GM10248 (cell line): ENCODE results near the gene CAMK1D.
"Not testable (repeated sequence)": the region's sequence is repeated elsewhere in the genome, so short reads cannot be mapped to it uniquely, and the experiment has no call there.

Source experiments
- CTCF ChIA-PET: fragments of 300-600 bp; sonication (Branson Sonifier 250); formaldehyde crosslinking; extraction: SDS; loops from one replicate; lab custom pipeline; 2021; ENCODE audit warnings: antibody characterized with exemption; lab: Yijun Ruan, JAX
- POLR2A ChIA-PET: fragments of 350-650 bp; sonication (Branson Sonifier 250); formaldehyde crosslinking; extraction: SDS; loops from one replicate; lab custom pipeline; 2020; ENCODE audit warnings: antibody characterized with exemption; lab: Yijun Ruan, JAX
- DNase-seq: peaks from one replicate; pipeline ENCODE4 v3.0.0; 2012; ENCODE audit errors: extremely low spot score
- TF ChIP-seq, protein P1 (sequence below): IDR thresholded peaks from 2 replicates; pipeline ENCODE4 v1.5.1; 2012; ENCODE audit warnings: mild to moderate bottlenecking, low read depth; ENCODE audit errors: extremely low read depth, missing control alignments, control extremely low read depth

CAMK1D gene

DNA sequence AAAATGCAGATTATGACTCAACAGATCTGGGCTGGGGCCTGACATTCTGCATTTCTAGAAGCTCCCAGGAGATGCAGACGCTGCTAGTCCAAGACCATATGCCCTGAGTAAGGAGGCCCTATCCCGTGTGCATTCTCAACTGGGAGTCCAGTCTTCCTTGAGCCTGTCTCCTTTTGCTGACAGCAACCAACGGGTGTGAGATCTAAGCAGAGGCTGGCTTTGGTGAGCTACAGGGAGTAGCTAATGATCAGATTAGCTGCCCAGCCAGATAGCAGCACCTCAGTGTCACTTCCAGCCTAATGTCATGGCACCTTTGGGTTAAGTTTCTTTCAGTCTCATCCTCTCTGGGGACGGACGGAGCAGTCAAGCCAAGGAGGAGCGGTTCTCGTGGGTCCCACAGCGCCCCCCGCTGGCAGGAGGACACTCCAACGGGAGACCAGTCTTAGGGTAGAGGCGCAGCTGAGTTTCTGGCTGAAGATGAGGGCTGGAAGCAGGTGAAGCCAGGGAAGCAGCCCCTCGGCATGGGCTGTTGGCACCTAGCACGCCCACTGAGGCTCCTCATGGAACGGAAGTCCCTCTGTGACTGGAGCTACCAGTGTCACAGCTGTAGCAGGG is 498.1 kb downstream of the CAMK1D start:
- TF ChIP-seq, protein P1, sequence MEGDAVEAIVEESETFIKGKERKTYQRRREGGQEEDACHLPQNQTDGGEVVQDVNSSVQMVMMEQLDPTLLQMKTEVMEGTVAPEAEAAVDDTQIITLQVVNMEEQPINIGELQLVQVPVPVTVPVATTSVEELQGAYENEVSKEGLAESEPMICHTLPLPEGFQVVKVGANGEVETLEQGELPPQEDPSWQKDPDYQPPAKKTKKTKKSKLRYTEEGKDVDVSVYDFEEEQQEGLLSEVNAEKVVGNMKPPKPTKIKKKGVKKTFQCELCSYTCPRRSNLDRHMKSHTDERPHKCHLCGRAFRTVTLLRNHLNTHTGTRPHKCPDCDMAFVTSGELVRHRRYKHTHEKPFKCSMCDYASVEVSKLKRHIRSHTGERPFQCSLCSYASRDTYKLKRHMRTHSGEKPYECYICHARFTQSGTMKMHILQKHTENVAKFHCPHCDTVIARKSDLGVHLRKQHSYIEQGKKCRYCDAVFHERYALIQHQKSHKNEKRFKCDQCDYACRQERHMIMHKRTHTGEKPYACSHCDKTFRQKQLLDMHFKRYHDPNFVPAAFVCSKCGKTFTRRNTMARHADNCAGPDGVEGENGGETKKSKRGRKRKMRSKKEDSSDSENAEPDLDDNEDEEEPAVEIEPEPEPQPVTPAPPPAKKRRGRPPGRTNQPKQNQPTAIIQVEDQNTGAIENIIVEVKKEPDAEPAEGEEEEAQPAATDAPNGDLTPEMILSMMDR = peak; percentile 29
- CTCF ChIA-PET = interaction anchor here (0.8 to 2.2 kb wide), 4 partner anchors 10 to 29 kb away, joined by 3 to 9 read pairs (median 4); no protein-coding TSS in a partner anchor
- POLR2A ChIA-PET = no interaction called here
- no peak for DNase-seq

DNA sequence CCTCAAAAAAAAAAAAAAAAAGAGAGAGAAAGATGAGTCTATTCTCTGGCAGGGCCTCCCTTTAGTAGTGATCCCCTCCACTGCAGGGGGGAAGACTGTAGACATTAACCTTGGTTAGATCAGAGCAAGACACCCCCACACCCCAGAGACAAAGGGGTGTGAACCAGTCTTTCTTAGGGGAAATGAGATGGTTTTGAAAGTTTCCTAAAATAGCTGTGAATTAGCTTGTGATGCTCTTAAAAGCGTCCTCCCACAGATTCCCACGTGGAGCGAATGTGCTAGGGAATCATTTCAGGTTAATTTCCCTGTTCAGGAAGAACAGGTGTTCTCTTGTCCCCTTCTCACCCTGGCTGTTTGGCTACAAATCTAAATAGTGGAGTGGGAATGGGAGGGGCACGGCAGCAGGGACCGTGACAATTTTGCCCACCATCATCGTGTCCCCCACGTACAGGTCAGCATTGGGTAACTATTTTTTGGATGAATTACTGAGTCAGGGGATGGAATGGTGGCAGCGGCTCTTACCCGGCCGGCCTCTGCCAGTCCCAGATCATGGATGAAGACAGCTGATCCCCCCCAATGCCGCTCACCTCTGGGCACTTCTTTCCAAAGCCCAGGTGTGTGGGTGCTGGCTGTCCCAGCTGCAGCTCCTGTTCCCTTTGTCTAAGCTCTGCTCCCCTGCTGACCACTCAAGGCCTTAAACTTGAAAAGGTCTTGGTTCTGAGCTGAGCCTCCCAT is 499.3 kb downstream of the CAMK1D start:
- no peak for DNase-seq
- TF ChIP-seq, protein P1 = no peak
- ChIA-PET CTCF (interaction anchor here (1.0 kb wide), 1 partner anchor 10 kb away, joined by 3 read pairs; no protein-coding TSS in a partner anchor), POLR2A (no interaction called here)

GRCh38 chr10:12849319-12850181 is 500.2 kb downstream of the CAMK1D start:
- DNase-seq = no peak
- ChIA-PET POLR2A (no interaction called here), CTCF (interaction anchor here (1.0 to 1.1 kb wide), 3 partner anchors 11 to 66 kb away, joined by 3 to 6 read pairs (median 4); no protein-coding TSS in a partner anchor)
- TF ChIP-seq, protein P1 = no peak

- ChIA-PET POLR2A (no interaction called here), CTCF (no interaction called here)
- TF ChIP-seq, protein P1 = no peak
- no peak for DNase-seq
Measured at GRCh38 chr10:12852687-12853086, 503.3 kb downstream of the CAMK1D start.

- CTCF ChIA-PET = no interaction called here
- POLR2A ChIA-PET = no interaction called here
- TF ChIP-seq, protein P1 = no peak
- DNase-seq = no peak
Measured at GRCh38 chr10:12854988-12855387, 505.6 kb downstream of the CAMK1D start.

DNA sequence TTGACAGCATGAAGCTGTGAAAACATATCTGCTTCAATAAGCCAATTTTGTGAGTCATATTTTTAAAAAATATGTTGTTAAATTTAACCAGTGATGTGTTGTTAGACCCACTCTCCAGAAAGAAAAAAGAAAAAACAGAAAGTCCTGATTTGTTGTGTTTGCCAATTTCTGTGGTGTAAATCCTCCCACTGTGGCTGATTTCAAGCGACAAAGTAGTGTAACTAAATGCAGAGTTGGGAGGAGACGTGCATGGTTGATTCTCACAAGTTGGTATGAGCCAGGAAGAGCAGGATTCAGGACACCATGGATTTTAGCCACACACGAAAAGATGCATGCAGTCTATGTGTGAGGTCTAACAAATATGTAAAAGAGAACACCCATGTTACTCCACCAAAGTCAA is 513.1 kb downstream of the CAMK1D start:
- POLR2A ChIA-PET = no interaction called here
- CTCF ChIA-PET = no interaction called here
- DNase-seq = no peak
- TF ChIP-seq, protein P1 = no peak

DNA sequence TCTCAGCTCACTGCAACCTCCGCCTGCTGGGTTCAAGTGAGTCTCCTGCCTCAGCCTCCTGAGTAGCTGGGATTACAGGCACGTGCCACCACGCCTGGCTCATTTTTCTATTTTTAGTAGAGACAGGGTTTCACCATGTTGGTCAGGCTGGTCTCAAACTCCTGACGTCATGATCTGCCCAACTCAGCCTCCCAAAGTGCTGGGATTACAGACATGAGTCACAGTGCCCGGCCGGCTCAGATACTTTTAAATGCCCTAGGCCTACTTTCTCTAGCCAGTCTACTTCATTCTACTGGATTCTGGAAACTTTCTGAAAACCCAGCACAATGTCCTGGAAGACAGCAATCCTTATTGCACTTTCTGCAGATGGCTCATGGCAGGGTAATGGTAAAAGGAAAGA is 516.2 kb downstream of the CAMK1D start:
- POLR2A ChIA-PET, DNase-seq, CTCF ChIA-PET: not testable (repeated sequence)
